HCT116 (cell line): ENCODE measurements around the gene HAO2. TPM values are rescaled to one million over a fixed set of nuclear protein-coding genes. Genes with fewer than 3 reads are reported as not detected.

Experiments
- ATAC-seq: fragments of 200-7000 bp; cut with Tn5 transposase; 2 replicates; pipeline ENCODE4 v1.9.1; 2020; ENCODE audit warnings: mild to moderate bottlenecking, moderate library complexity
- BruUV-seq: library from RNA; stranded (reverse); fragments of 400-500 nt; replicated peaks from 2 replicates; lab custom pipeline; 2021; lab: Mats Ljungman, UMichigan
- CTCF ChIA-PET: fragments of 300-600 bp; sonication (Branson Sonifier 250); formaldehyde crosslinking; loops from one replicate; lab custom pipeline; 2021; ENCODE audit warnings: antibody characterized with exemption; lab: Charles Lee
- POLR2A ChIA-PET: fragments of 300-600, 350-600 bp; sonication (Branson Sonifier 250); formaldehyde crosslinking; loops from one replicate; lab custom pipeline; 2021; ENCODE audit warnings: antibody characterized with exemption; lab: Charles Lee
- RAD21 ChIA-PET, 2 experiments: fragments of 300-600 bp; sonication (Branson Sonifier 250); formaldehyde crosslinking; loops; one replicate each; lab custom pipeline; 2023; ENCODE audit warnings: low total read pairs in 2 of 2; ENCODE audit not compliant: uncharacterized antibody in 2 of 2, unreplicated experiment in 2 of 2, low non-redundant PET in 1 of 2; lab: Charles Lee
- DNase-seq: peaks from one replicate; pipeline ENCODE4 v3.0.0-alpha.2; 2010; ENCODE audit warnings: low read depth, low spot score
- H2AFZ ChIP-seq: fragments of 200-600 bp; shearing (Covaris generic), sonication (generic); 2 replicates; pipeline ENCODE4 v1.6.1; 2017; ENCODE audit warnings: low read depth, mixed run types, mixed read lengths, antibody characterized with exemption, low read length; ENCODE audit not compliant: poor library complexity, severe bottlenecking
- H3K27ac ChIP-seq: 2 replicates; pipeline ENCODE4 v1.5.1; 2012; ENCODE audit warnings: low read depth, low read length
- H3K27me3 ChIP-seq: fragments of 200-600 bp; sonication (generic); 2 replicates; pipeline ENCODE4 v1.6.1; 2016; ENCODE audit warnings: mixed run types, low read length, mixed read lengths; ENCODE audit not compliant: insufficient read depth
- H3K36me3 ChIP-seq, 2 experiments: fragments of 200-500 bp in 1 of 2; fragments of 200-600 bp in 1 of 2; sonication (Bioruptor generic) in 1 of 2; sonication (generic) in 1 of 2; 2 replicates each; pipeline versions ENCODE4 v1.5.1 to v1.6.1; 2014 to 2016; ENCODE audit warnings: low read length in 2 of 2, inconsistent platforms in 1 of 2, mixed read lengths in 1 of 2, mixed run types in 1 of 2; ENCODE audit not compliant: insufficient read depth in 2 of 2, control insufficient read depth in 1 of 2
- H3K4me1 ChIP-seq, 2 experiments: fragments of 200-600 bp in 1 of 2; sonication (generic) in 1 of 2; 2 replicates each; pipeline versions ENCODE4 v1.5.1 to v1.6.1; 2012 to 2017; ENCODE audit warnings: low read length in 2 of 2, inconsistent platforms in 1 of 2, mild to moderate bottlenecking in 1 of 2, mixed read lengths in 1 of 2, mixed run types in 1 of 2, moderate library complexity in 1 of 2; ENCODE audit not compliant: insufficient read depth in 2 of 2, control insufficient read depth in 1 of 2
- H3K4me2 ChIP-seq: fragments of 200-600 bp; sonication (generic); 2 replicates; pipeline ENCODE4 v1.6.1; 2017; ENCODE audit warnings: mixed run types, low read length, mixed read lengths
- H3K4me3 ChIP-seq, 2 experiments: fragments of 200-600 bp in 1 of 2; sonication (generic) in 1 of 2; replicated peaks in 1 of 2; 2 replicates each; pipeline ENCODE4 v1.5.1; 2011 to 2016; ENCODE audit warnings: low read length in 2 of 2, control low read depth in 1 of 2, low read depth in 1 of 2, mild to moderate bottlenecking in 1 of 2, mixed read lengths in 1 of 2, mixed run types in 1 of 2
- H3K79me2 ChIP-seq: fragments of 200-600 bp; sonication (generic); 2 replicates; pipeline ENCODE4 v1.6.1; 2017; ENCODE audit warnings: mild to moderate bottlenecking, mixed run types, low read length, moderate library complexity, mixed read lengths; ENCODE audit not compliant: insufficient read depth
- H3K9ac ChIP-seq: fragments of 200-600 bp; sonication (generic); 2 replicates; pipeline ENCODE4 v1.6.1; 2016; ENCODE audit warnings: low read length, mixed read lengths
- H3K9me2 ChIP-seq: fragments of 200-600 bp; sonication (generic), shearing (Covaris generic); 2 replicates; pipeline ENCODE4 v1.6.1; 2017; ENCODE audit warnings: mixed run types, mild to moderate bottlenecking, moderate library complexity; ENCODE audit not compliant: insufficient read depth
- H3K9me3 ChIP-seq, 2 experiments: fragments of 200-500 bp in 1 of 2; fragments of 200-600 bp in 1 of 2; sonication (Bioruptor generic) in 1 of 2; sonication (generic) in 1 of 2; 2 replicates each; pipeline ENCODE4 v1.6.1; 2014 to 2017; ENCODE audit warnings: low read length in 2 of 2, mixed read lengths in 2 of 2, inconsistent platforms in 1 of 2, low read depth in 1 of 2, mild to moderate bottlenecking in 1 of 2, mixed run types in 1 of 2, moderate library complexity in 1 of 2; ENCODE audit not compliant: control insufficient read depth in 1 of 2, insufficient read depth in 1 of 2
- H4K20me1 ChIP-seq: fragments of 200-600 bp; sonication (generic), shearing (Covaris generic); 2 replicates; pipeline ENCODE4 v1.6.1; 2017; ENCODE audit warnings: mixed run types, mild to moderate bottlenecking, moderate library complexity; ENCODE audit not compliant: insufficient read depth
- EZH2phosphoT487 ChIP-seq: fragments of 200-600 bp; IDR thresholded peaks from 2 replicates; pipeline ENCODE4 v1.6.1; 2018; ENCODE audit warnings: antibody characterized with exemption, borderline replicate concordance
- RAD21 ChIP-seq: IDR thresholded peaks from 2 replicates; pipeline ENCODE4 v1.6.1; 2012; ENCODE audit warnings: low read depth, mild to moderate bottlenecking
- SP1 ChIP-seq: IDR thresholded peaks from 2 replicates; pipeline ENCODE4 v1.6.1; 2012; ENCODE audit warnings: low read depth
- TCF7L2 ChIP-seq: IDR thresholded peaks from 2 replicates; pipeline ENCODE4 v1.7.0; 2011; ENCODE audit warnings: borderline replicate concordance, inconsistent platforms; ENCODE audit not compliant: insufficient read depth, insufficient read length; ENCODE audit errors: extremely low read depth
- YY1 ChIP-seq: IDR thresholded peaks from 2 replicates; pipeline ENCODE4 v1.6.1; 2011; ENCODE audit warnings: low read length, low read depth, moderate library complexity, mild to moderate bottlenecking; ENCODE audit not compliant: insufficient replicate concordance; ENCODE audit errors: extremely low read depth
- ZBTB33 ChIP-seq: IDR thresholded peaks from 2 replicates; pipeline ENCODE4 v1.6.1; 2011; ENCODE audit warnings: mild to moderate bottlenecking, low read length, moderate library complexity; ENCODE audit not compliant: insufficient replicate concordance; ENCODE audit errors: extremely low read depth
- intact Hi-C: fragments of 100-400 bp; cut with micrococcal nuclease; formaldehyde crosslinking; loops from 2 replicates; pipeline ENCODE4 v1.10.0; 2022
- total RNA-seq: library from RNA; stranded (reverse); gene quantifications from one replicate; pipeline ENCODE4 v1.2.1, GENCODE V29; 2021; ENCODE audit not compliant: unreplicated experiment
- TF ChIP-seq, protein P1 (sequence below): IDR thresholded peaks from 2 replicates; pipeline ENCODE4 v1.6.1; 2012

HAO2 gene
- total RNA-seq, 1 experiment from 2014 or later: not detected

GRCh38 chr1:119361620-119362344, 6.8 kb upstream of the HAO2 start:
- ATAC-seq: no peak
- no TSS peak for BruUV-seq
- no peak for DNase-seq
- Histone ChIP-seq H4K20me1 (no peaks in the 10 kb centered on the region), H3K79me2 (no peaks in the 10 kb centered on the region), H3K36me3 (no peaks in the 10 kb centered on the region), H3K9ac (no peak overlapping the region), H3K4me1 (no peaks in the 10 kb centered on the region)
- RAD21 ChIA-PET: interaction anchor here in 1 of 2 experiments (0.8 kb wide), 1 partner anchor 49 kb away, joined by 3 read pairs; no protein-coding TSS in a partner anchor
- CTCF ChIA-PET: no interaction called here
- TF ChIP-seq EZH2phosphoT487 (no peak), YY1 (no peak), ZBTB33 (no peak)
- TF ChIP-seq, all 23 proteins: peak for 0
- peaks cover 16% of the 10 kb centered on the region for H3K27me3 ChIP-seq
- no peak overlapping the region for H3K4me3 ChIP-seq
- POLR2A ChIA-PET: no interaction called here
- no peak overlapping the region for H3K4me2 ChIP-seq
- H3K9me2 ChIP-seq: no peaks in the 10 kb centered on the region
- no peak overlapping the region for H3K27ac ChIP-seq
- no peaks in the 10 kb centered on the region for H3K9me3 ChIP-seq
- intact Hi-C loops: no loop called here
- no peak overlapping the region for H2AFZ ChIP-seq

GRCh38 chr1:119363162-119363561, 5.4 kb upstream of the HAO2 start:
- Histone ChIP-seq H3K79me2 (no peaks in the 10 kb centered on the region), H4K20me1 (no peaks in the 10 kb centered on the region), H3K9ac (no peak overlapping the region), H3K4me1 (no peaks in the 10 kb centered on the region), H3K27me3 (peaks cover 16% of the 10 kb centered on the region), H3K27ac (no peak overlapping the region), H3K9me2 (no peaks in the 10 kb centered on the region), H3K36me3 (no peaks in the 10 kb centered on the region), H3K4me3 (no peak overlapping the region), H3K9me3 (no peaks in the 10 kb centered on the region), H3K4me2 (no peak overlapping the region), H2AFZ (no peak overlapping the region)
- ATAC-seq: no peak
- ChIA-PET CTCF (no interaction called here), RAD21 (no interaction called here), POLR2A (no interaction called here)
- no peak for TF ChIP-seq RAD21
- TF ChIP-seq SP1: no peak
- no peak for TF ChIP-seq ZBTB33
- TF ChIP-seq YY1: no peak
- TF ChIP-seq, protein P1, sequence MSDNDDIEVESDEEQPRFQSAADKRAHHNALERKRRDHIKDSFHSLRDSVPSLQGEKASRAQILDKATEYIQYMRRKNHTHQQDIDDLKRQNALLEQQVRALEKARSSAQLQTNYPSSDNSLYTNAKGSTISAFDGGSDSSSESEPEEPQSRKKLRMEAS: no peak
- TF ChIP-seq TCF7L2: no peak
- BruUV-seq: no TSS peak
- intact Hi-C loops: no loop called here
- no peak for DNase-seq
